ENCODE results near the gene SLC6A3.

DNA sequence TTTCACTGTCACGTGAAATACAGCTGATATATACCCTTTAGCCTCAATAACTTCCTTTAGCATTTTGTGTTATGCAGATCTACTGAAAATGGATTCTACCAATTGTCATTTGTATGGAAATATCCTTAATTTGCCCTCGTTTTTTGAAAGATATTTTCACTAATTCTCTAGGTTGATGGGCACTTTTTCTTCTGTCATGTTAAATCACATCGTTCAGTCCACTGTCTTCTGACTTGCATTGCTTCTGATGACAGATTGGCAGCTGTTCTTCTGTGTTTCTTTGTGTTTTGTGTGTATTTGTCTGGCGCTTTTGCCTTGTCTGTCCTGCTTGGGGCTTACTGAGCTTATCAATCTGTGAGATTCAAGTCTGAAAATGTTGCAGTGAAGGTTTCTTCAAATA, 90.7 kb downstream of the SLC6A3 start:
- TF ChIP-seq, protein P1, sequence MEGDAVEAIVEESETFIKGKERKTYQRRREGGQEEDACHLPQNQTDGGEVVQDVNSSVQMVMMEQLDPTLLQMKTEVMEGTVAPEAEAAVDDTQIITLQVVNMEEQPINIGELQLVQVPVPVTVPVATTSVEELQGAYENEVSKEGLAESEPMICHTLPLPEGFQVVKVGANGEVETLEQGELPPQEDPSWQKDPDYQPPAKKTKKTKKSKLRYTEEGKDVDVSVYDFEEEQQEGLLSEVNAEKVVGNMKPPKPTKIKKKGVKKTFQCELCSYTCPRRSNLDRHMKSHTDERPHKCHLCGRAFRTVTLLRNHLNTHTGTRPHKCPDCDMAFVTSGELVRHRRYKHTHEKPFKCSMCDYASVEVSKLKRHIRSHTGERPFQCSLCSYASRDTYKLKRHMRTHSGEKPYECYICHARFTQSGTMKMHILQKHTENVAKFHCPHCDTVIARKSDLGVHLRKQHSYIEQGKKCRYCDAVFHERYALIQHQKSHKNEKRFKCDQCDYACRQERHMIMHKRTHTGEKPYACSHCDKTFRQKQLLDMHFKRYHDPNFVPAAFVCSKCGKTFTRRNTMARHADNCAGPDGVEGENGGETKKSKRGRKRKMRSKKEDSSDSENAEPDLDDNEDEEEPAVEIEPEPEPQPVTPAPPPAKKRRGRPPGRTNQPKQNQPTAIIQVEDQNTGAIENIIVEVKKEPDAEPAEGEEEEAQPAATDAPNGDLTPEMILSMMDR (conservative IDR thresholded peaks at IDR 0.05; ENCODE audit: low read length), result no peak
- TF ChIP-seq EZH2phosphoT487 (IDR thresholded peaks at IDR 0.05; ENCODE audit: borderline replicate concordance, low read depth, low read length), result no peak

Measured in OCI-LY7 (cell line).